H9 (cell line): Measurements from ENCODE around the gene CDSN. TPM values are rescaled to one million over a fixed set of nuclear protein-coding genes. Genes with fewer than 3 reads are reported as not detected.

Experiments
- DNase-seq: peaks from one replicate; pipeline ENCODE4 v3.0.0-alpha.2; 2017
- H2AFZ ChIP-seq: one replicate; pipeline ENCODE4 v1.6.1; 2013; ENCODE audit warnings: mild to moderate bottlenecking, low read length, control low read depth, moderate library complexity
- H2AK5ac ChIP-seq: 2 replicates; pipeline ENCODE4 v1.6.1; 2013; ENCODE audit warnings: low read length, control low read depth, mixed read lengths; ENCODE audit not compliant: insufficient read length
- H2BK120ac ChIP-seq: one replicate; pipeline ENCODE4 v1.6.1; 2013; ENCODE audit warnings: low read depth, mild to moderate bottlenecking, low read length, control low read depth, inconsistent platforms; ENCODE audit not compliant: poor library complexity, severe bottlenecking
- H2BK12ac ChIP-seq: 2 replicates; pipeline ENCODE4 v1.6.1; 2013; ENCODE audit warnings: low read length, control low read depth, mixed read lengths, low read depth; ENCODE audit not compliant: insufficient read length
- H2BK15ac ChIP-seq: 2 replicates; pipeline ENCODE4 v1.6.1; 2013; ENCODE audit warnings: low read depth, low read length, control low read depth
- H2BK20ac ChIP-seq: one replicate; pipeline ENCODE4 v1.6.1; 2013; ENCODE audit warnings: low read depth, mild to moderate bottlenecking, low read length, control low read depth, inconsistent platforms; ENCODE audit not compliant: poor library complexity, severe bottlenecking
- H2BK5ac ChIP-seq: 2 replicates; pipeline ENCODE4 v1.6.1; 2013; ENCODE audit warnings: low read length, control low read depth, mixed read lengths; ENCODE audit not compliant: insufficient read length
- H3K14ac ChIP-seq: 2 replicates; pipeline ENCODE4 v1.6.1; 2013; ENCODE audit warnings: low read length, control low read depth; ENCODE audit not compliant: insufficient read depth
- H3K18ac ChIP-seq: 2 replicates; pipeline ENCODE4 v1.6.1; 2013; ENCODE audit warnings: low read depth, mild to moderate bottlenecking, mixed read lengths, low read length, control low read depth; ENCODE audit not compliant: insufficient read length
- H3K23ac ChIP-seq: 2 replicates; pipeline ENCODE4 v1.6.1; 2013; ENCODE audit warnings: low read length, control low read depth, mixed read lengths, low read depth; ENCODE audit not compliant: insufficient read length
- H3K23me2 ChIP-seq: 2 replicates; pipeline ENCODE4 v1.6.1; 2013; ENCODE audit warnings: low read depth, mild to moderate bottlenecking, mixed read lengths, low read length, control low read depth; ENCODE audit not compliant: insufficient read length, poor library complexity, severe bottlenecking
- H3K27ac ChIP-seq: 2 replicates; pipeline ENCODE4 v1.5.1; 2013; ENCODE audit warnings: low read length, control low read depth, mixed read lengths, low read depth; ENCODE audit not compliant: insufficient read length
- H3K27me3 ChIP-seq: 2 replicates; pipeline ENCODE4 v1.6.1; 2013; ENCODE audit warnings: low read length, control low read depth, inconsistent platforms; ENCODE audit not compliant: insufficient read depth
- H3K4ac ChIP-seq: 2 replicates; pipeline ENCODE4 v1.6.1; 2013; ENCODE audit warnings: low read depth, mild to moderate bottlenecking, control low read depth, inconsistent platforms, low read length, moderate library complexity
- H3K4me1 ChIP-seq: 2 replicates; pipeline ENCODE4 v1.6.1; 2013; ENCODE audit warnings: low read length, control low read depth, inconsistent platforms; ENCODE audit not compliant: insufficient read depth
- H3K4me2 ChIP-seq: 2 replicates; pipeline ENCODE4 v1.6.1; 2013; ENCODE audit warnings: low read length, control low read depth, mixed read lengths; ENCODE audit not compliant: insufficient read length, insufficient read depth
- H3K56ac ChIP-seq: 2 replicates; pipeline ENCODE4 v1.6.1; 2013; ENCODE audit warnings: low read depth, mild to moderate bottlenecking, mixed read lengths, low read length, control low read depth; ENCODE audit not compliant: insufficient read length
- H3K79me1 ChIP-seq: 2 replicates; pipeline ENCODE4 v1.6.1; 2013; ENCODE audit warnings: low read depth, mild to moderate bottlenecking, moderate library complexity, low read length, control low read depth, inconsistent platforms; ENCODE audit not compliant: insufficient read depth, poor library complexity, severe bottlenecking
- H3K79me2 ChIP-seq: 2 replicates; pipeline ENCODE4 v1.6.1; 2013; ENCODE audit warnings: low read length, control low read depth, inconsistent platforms; ENCODE audit not compliant: insufficient read depth
- H3K9ac ChIP-seq: 2 replicates; pipeline ENCODE4 v1.6.1; 2013; ENCODE audit warnings: low read length, control low read depth, mixed read lengths; ENCODE audit not compliant: insufficient read length; ENCODE audit errors: extremely low read depth
- H3K9me3 ChIP-seq: one replicate; pipeline ENCODE4 v1.6.1; 2013; ENCODE audit warnings: low read depth, low read length, inconsistent platforms; ENCODE audit not compliant: control insufficient read depth
- H3T11ph ChIP-seq: one replicate; pipeline ENCODE4 v1.6.1; 2013; ENCODE audit warnings: mild to moderate bottlenecking, low read length, control low read depth, inconsistent platforms
- H4K20me1 ChIP-seq: one replicate; pipeline ENCODE4 v1.6.1; 2013; ENCODE audit not compliant: control insufficient read depth, insufficient read length, insufficient read depth
- H4K5ac ChIP-seq: 2 replicates; pipeline ENCODE4 v1.6.1; 2013; ENCODE audit warnings: low read depth, mild to moderate bottlenecking, mixed read lengths, low read length, control low read depth; ENCODE audit not compliant: insufficient read length
- H4K8ac ChIP-seq: replicated peaks from 2 replicates; pipeline ENCODE4 v1.6.1; 2013; ENCODE audit warnings: low read length, control low read depth, mixed read lengths, low read depth; ENCODE audit not compliant: insufficient read length
- H4K91ac ChIP-seq: 2 replicates; pipeline ENCODE4 v1.6.1; 2013; ENCODE audit warnings: low read depth, mild to moderate bottlenecking, moderate library complexity, mixed read lengths, low read length, control low read depth; ENCODE audit not compliant: insufficient read length
- H3K27ac Mint-ChIP-seq, 3 experiments: 2 replicates in 2 of 3; 3 replicates in 1 of 3; pipeline ENCODE4 v1.8.0; 2020 to 2021; ENCODE audit warnings: mixed read lengths in 3 of 3, mild to moderate bottlenecking in 1 of 3, moderate library complexity in 1 of 3
- H3K27me3 Mint-ChIP-seq: 2 replicates; pipeline ENCODE4 v1.8.0; 2021; ENCODE audit warnings: low read depth, mild to moderate bottlenecking, moderate library complexity, mixed read lengths
- H3K36me3 Mint-ChIP-seq, 3 experiments: 2 replicates in 2 of 3; 3 replicates in 1 of 3; pipeline ENCODE4 v1.8.0; 2020 to 2021; ENCODE audit warnings: low read depth in 3 of 3, mixed read lengths in 3 of 3; ENCODE audit not compliant: insufficient read depth in 1 of 3
- H3K4me1 Mint-ChIP-seq, 2 experiments: 2 replicates each; pipeline ENCODE4 v1.8.0; 2020; ENCODE audit warnings: mixed read lengths in 2 of 2
- H3K4me3 Mint-ChIP-seq, 2 experiments: 2 replicates in 1 of 2; 3 replicates in 1 of 2; pipeline ENCODE4 v1.8.0; 2020 to 2021; ENCODE audit warnings: mild to moderate bottlenecking in 2 of 2, mixed read lengths in 2 of 2, moderate library complexity in 1 of 2
- H3K9me3 Mint-ChIP-seq, 2 experiments: 2 replicates in 1 of 2; 3 replicates in 1 of 2; pipeline ENCODE4 v1.8.0; 2020; ENCODE audit warnings: mild to moderate bottlenecking in 2 of 2, mixed read lengths in 2 of 2, moderate library complexity in 1 of 2
- CTCF ChIP-seq: fragments of 200-600 bp; sonication (generic); conservative IDR thresholded peaks from 3 replicates; pipeline ENCODE4 v1.8.0; 2021; ENCODE audit warnings: antibody characterized with exemption, mild to moderate bottlenecking
- WGBS: extraction: QIAGEN DNeasy Blood & Tissue Kit; methylation state at CpG from one replicate; pipeline ENCODE4 v1.1.7; 2013; ENCODE audit warnings: missing lambda C conversion rate, low lambda C conversion rate, mixed read lengths; ENCODE audit not compliant: insufficient read length; ENCODE audit errors: extremely low coverage; 5-methylcytosine and 5-hydroxymethylcytosine counted together
- total RNA-seq: library from RNA; stranded (reverse); gene quantifications from 2 replicates; pipeline ENCODE4 v1.2.1, GENCODE V29; 2021

The CDSN gene
- total RNA-seq, 1 experiment from 2014 or later, result not detected

- peaks cover 23 to 53% (median 46%) of the 10 kb centered on the region in 3 experiments for H3K36me3 Mint-ChIP-seq
- TF ChIP-seq CTCF, result no peak
- peak overlapping the region; percentile 28 to 89 (median 82); a peak in 5 of 7 replicates for H3K27ac Mint-ChIP-seq
Measured at GRCh38 chr6:31143148-31143547, 22.9 kb upstream of the CDSN start.

More at GRCh38 chr6:31143148-31143547, 22.9 kb upstream of the CDSN start:
- Histone ChIP-seq H2AFZ (no peak overlapping the region), H3K9me3 (no peaks in the 10 kb centered on the region), H3K79me1 (no peaks in the 10 kb centered on the region), H2BK5ac (no peak overlapping the region), H3K23ac (no peak overlapping the region), H3K4ac (no peak overlapping the region), H2AK5ac (no peak overlapping the region), H3K14ac (no peak overlapping the region; the same call in 1 of the 2 replicates), H4K8ac (no peak overlapping the region), H2BK120ac (no peak overlapping the region), H3K56ac (no peak overlapping the region), H3K9ac (no peak overlapping the region), H3K79me2 (no peaks in the 10 kb centered on the region), H3K27me3 (no peaks in the 10 kb centered on the region), H3K27ac (no peak overlapping the region), H3K4me2 (no peak overlapping the region), H2BK12ac (no peak overlapping the region), H4K91ac (no peak overlapping the region), H2BK15ac (no peak overlapping the region), H3K4me1 (peaks cover 3% of the 10 kb centered on the region; the same call in 1 of the 2 replicates), H4K5ac (no peak overlapping the region), H2BK20ac (no peak overlapping the region), H3T11ph (no peak overlapping the region), H4K20me1 (no peaks in the 10 kb centered on the region), H3K23me2 (no peaks in the 10 kb centered on the region), H3K18ac (no peak overlapping the region)
- no CpG with 5 or more reads among the region's 11 CpGs for WGBS
- peak; percentile 92 for DNase-seq
- Mint-ChIP-seq H3K27me3 (no peaks in the 10 kb centered on the region; the same call in 1 of the 2 replicates), H3K4me3 (peak overlapping the region; percentile 26 to 66; a peak in 4 of 5 replicates), H3K4me1 (peaks cover 38 to 41% of the 10 kb centered on the region in 2 experiments), H3K9me3 (no peaks in the 10 kb centered on the region)
